Keratinocyte (primary cell): ENCODE data around the gene YAP1. TPM values are rescaled to one million over a fixed set of nuclear protein-coding genes. Genes with fewer than 3 reads are reported as not detected.

Experiments used
- DNase-seq: peaks from one replicate; pipeline ENCODE4 v3.0.0-alpha.2; 2011; ENCODE audit warnings: low read depth, missing footprints, low spot score
- FAIRE-seq: peaks from 2 replicates; lab custom pipeline; 2011; peaks lifted over from hg19 to GRCh38; lab: Jason Lieb, UNC
- H2AFZ ChIP-seq: 2 replicates; pipeline ENCODE4 v1.6.0; 2012; ENCODE audit warnings: low read length, control low read depth, inconsistent platforms; ENCODE audit not compliant: control insufficient read depth
- H3K27ac ChIP-seq: 2 replicates; pipeline ENCODE4 v1.5.1; 2011; ENCODE audit warnings: low read length; ENCODE audit not compliant: control insufficient read depth, insufficient read depth
- H3K27me3 ChIP-seq: 3 replicates; pipeline ENCODE4 v1.6.0; 2011; ENCODE audit warnings: low read length; ENCODE audit not compliant: control insufficient read depth, insufficient read depth; ENCODE audit errors: extremely low read depth
- H3K36me3 ChIP-seq, 2 experiments: 2 replicates in 1 of 2; 3 replicates in 1 of 2; pipeline ENCODE4 v1.5.1; 2011; ENCODE audit warnings: low read length in 2 of 2, mild to moderate bottlenecking in 1 of 2; ENCODE audit not compliant: control insufficient read depth in 2 of 2, insufficient read depth in 2 of 2; ENCODE audit errors: extremely low read depth in 1 of 2
- H3K4me1 ChIP-seq: 3 replicates; pipeline ENCODE4 v1.5.1; 2011; ENCODE audit warnings: low read length; ENCODE audit not compliant: control insufficient read depth, insufficient read depth; ENCODE audit errors: extremely low read depth
- H3K4me2 ChIP-seq: 3 replicates; pipeline ENCODE4 v1.6.0; 2011; ENCODE audit warnings: low read depth, low read length; ENCODE audit not compliant: control insufficient read depth, insufficient read depth; ENCODE audit errors: extremely low read depth
- H3K4me3 ChIP-seq, 3 experiments: fragments of 200-600 bp in 1 of 3; sonication (generic) in 1 of 3; 2 replicates in 2 of 3; 3 replicates in 1 of 3; pipeline ENCODE4 v1.5.1; 2011 to 2016; ENCODE audit warnings: low read length in 3 of 3, mild to moderate bottlenecking in 3 of 3, control low read depth in 2 of 3, inconsistent platforms in 1 of 3, low read depth in 1 of 3, mixed read lengths in 1 of 3, mixed run types in 1 of 3, moderate library complexity in 1 of 3; ENCODE audit not compliant: control insufficient read depth in 2 of 3, insufficient read depth in 2 of 3; ENCODE audit errors: extremely low read depth in 1 of 3
- H3K79me2 ChIP-seq: 2 replicates; pipeline ENCODE4 v1.6.0; 2012; ENCODE audit warnings: low read length; ENCODE audit not compliant: control insufficient read depth, insufficient read depth
- H3K9ac ChIP-seq: 3 replicates; pipeline ENCODE4 v1.6.0; 2011; ENCODE audit warnings: low read length; ENCODE audit not compliant: control insufficient read depth, insufficient read depth; ENCODE audit errors: extremely low read depth
- H3K9me1 ChIP-seq: 3 replicates; pipeline ENCODE4 v1.6.0; 2011; ENCODE audit warnings: low read length; ENCODE audit not compliant: control insufficient read depth, insufficient read depth; ENCODE audit errors: extremely low read depth
- H3K9me3 ChIP-seq: 2 replicates; pipeline ENCODE4 v1.5.1; 2012; ENCODE audit warnings: low read depth, low read length; ENCODE audit not compliant: control insufficient read depth
- H4K20me1 ChIP-seq: 3 replicates; pipeline ENCODE4 v1.6.0; 2011; ENCODE audit warnings: low read length; ENCODE audit not compliant: control insufficient read depth, insufficient read depth; ENCODE audit errors: extremely low read depth
- CTCF ChIP-seq, 3 experiments: IDR thresholded peaks in 1 of 3; conservative IDR thresholded peaks in 1 of 3; optimal IDR thresholded peaks in 1 of 3; 2 replicates in 2 of 3; 3 replicates in 1 of 3; pipeline versions ENCODE3 to v1.5.1; 2011; ENCODE audit warnings: low read length in 3 of 3, mild to moderate bottlenecking in 3 of 3, moderate library complexity in 2 of 3, control low read depth in 1 of 3, inconsistent platforms in 1 of 3; ENCODE audit not compliant: insufficient read depth in 2 of 3; ENCODE audit errors: extremely low read depth in 1 of 3
- EZH2 ChIP-seq: IDR thresholded peaks from one replicate; pipeline ENCODE4 v1.6.1; 2012; ENCODE audit warnings: inconsistent platforms, mild to moderate bottlenecking, low read length, moderate library complexity
- dilution Hi-C: fragments of 300-500 bp; cut with MboI; formaldehyde crosslinking; loops from one replicate; pipeline ENCODE4 v1.7.0; 2020; ENCODE audit warnings: low sequenced_read_pairs; ENCODE audit not compliant: extremely low pct_ligation_motif_present
- polyA plus RNA-seq, 5 experiments: library from polyadenylated mRNA; depleted of rRNA in 3 of 5; stranded (reverse) in 3 of 5; stranded (forward) in 1 of 5; unstranded in 1 of 5; fragments of >200 nt; gene quantifications; 1 replicate in 1 of 5; 2 replicates in 3 of 5; 3 replicates in 1 of 5; pipeline versions ENCODE4 v1.2.1 to v1.2.3, GENCODE V29; 2011 to 2012; ENCODE audit warnings: missing spikeins in 2 of 5, low read depth in 1 of 5, low replicate concordance in 1 of 5

Gene YAP1
- polyA plus RNA-seq, 1 donor (not counting 4 experiments of a cell fraction or from before 2014, with no cell fraction given), result 105 TPM

GRCh38 chr11:102239911-102240310 lies 129.7 kb downstream of the YAP1 start:
- Histone ChIP-seq H3K27ac (no peak overlapping the region), H3K9me3 (no peaks in the 10 kb centered on the region), H3K4me3 (no peak overlapping the region), H4K20me1 (no peaks in the 10 kb centered on the region), H3K9ac (no peak overlapping the region), H3K9me1 (no peaks in the 10 kb centered on the region), H2AFZ (no peak overlapping the region), H3K4me1 (peaks cover 21% of the 10 kb centered on the region), H3K36me3 (no peaks in the 10 kb centered on the region), H3K27me3 (no peaks in the 10 kb centered on the region), H3K4me2 (no peak overlapping the region), H3K79me2 (no peaks in the 10 kb centered on the region)
- dilution Hi-C loops, result no loop called here
- DNase-seq (no peak), FAIRE-seq (no peak)
- no peak for TF ChIP-seq EZH2
- no peak for TF ChIP-seq CTCF (optimal IDR thresholded peaks at IDR 0.05 in 1 of 3, IDR thresholded peaks at IDR 0.05 in 1 of 3, conservative IDR thresholded peaks at IDR 0.05 in 1 of 3; ENCODE audit: extremely low read depth in 1 of 3, insufficient read depth in 2 of 3, low read length in 3 of 3)

- DNase-seq (no peak), FAIRE-seq (no peak)
- peaks cover 23% of the 10 kb centered on the region for H3K4me1 ChIP-seq
- H3K4me2 ChIP-seq, result no peak overlapping the region
- H3K9me3 ChIP-seq, result no peaks in the 10 kb centered on the region
- H3K27me3 ChIP-seq, result no peaks in the 10 kb centered on the region
- no peak overlapping the region for H3K27ac ChIP-seq
- no peaks in the 10 kb centered on the region for H3K9me1 ChIP-seq
- H3K79me2 ChIP-seq, result no peaks in the 10 kb centered on the region
- H3K36me3 ChIP-seq, result no peaks in the 10 kb centered on the region
- H3K4me3 ChIP-seq, result no peak overlapping the region
- H2AFZ ChIP-seq, result no peak overlapping the region
- dilution Hi-C loops, result no loop called here
- no peaks in the 10 kb centered on the region for H4K20me1 ChIP-seq
- no peak for TF ChIP-seq CTCF (optimal IDR thresholded peaks at IDR 0.05 in 1 of 3, IDR thresholded peaks at IDR 0.05 in 1 of 3, conservative IDR thresholded peaks at IDR 0.05 in 1 of 3; ENCODE audit: extremely low read depth in 1 of 3, insufficient read depth in 2 of 3, low read length in 3 of 3)
- no peak for TF ChIP-seq EZH2
- H3K9ac ChIP-seq, result no peak overlapping the region
These were observed 130.3 kb downstream of the YAP1 start for GRCh38 chr11:102240502-102240901.
